ENCODE measurements around the gene GP1BB. TPM values are rescaled to one million over a fixed set of nuclear protein-coding genes. Genes with fewer than 3 reads are reported as not detected.

The GP1BB gene
- total and polyA plus RNA-seq, 2 of the 4 experiments (the other 2 are of a cell fraction), result 0.18 to 1.5 TPM

- no peak overlapping the region for H3K56ac ChIP-seq (ENCODE audit: extremely low read depth, insufficient read depth, low read length)
- no peak overlapping the region for H2BK120ac ChIP-seq (ENCODE audit: low read depth, low read length)
- DNase-seq (no peak), ATAC-seq (ENCODE audit: low read depth) (no peak)
- no peaks in the 10 kb centered on the region; the same call in 1 of the 2 replicates for H3K4me1 ChIP-seq (ENCODE audit: control insufficient read depth, insufficient read depth, low read length)
- ChIA-PET POLR2A (ENCODE audit: unreplicated experiment) (no interaction called here), CTCF (no interaction called here)
- in situ Hi-C loops (cut with MboI; ENCODE audit: low sequenced_read_pairs) (no loop called here), dilution Hi-C loops (cut with HindIII; ENCODE audit: low sequenced_read_pairs, unreplicated experiment) (no loop called here), intact Hi-C loops (cut with micrococcal nuclease) (no loop called here)
- no peak overlapping the region for H2AK9ac ChIP-seq (replicated peaks; ENCODE audit: low read depth, low read length, poor library complexity)
- H3K9me1 ChIP-seq (ENCODE audit: insufficient read depth, low read length), result no peaks in the 10 kb centered on the region
- H4K20me1 ChIP-seq (ENCODE audit: insufficient read depth, low read length), result no peaks in the 10 kb centered on the region
- H3K23ac ChIP-seq (ENCODE audit: low read depth, low read length), result no peak overlapping the region
- no peaks in the 10 kb centered on the region for H3K79me1 ChIP-seq (ENCODE audit: low read depth in 1 of 2, low read length in 2 of 2)
- H3K4ac ChIP-seq (ENCODE audit: low read depth, low read length), result no peak overlapping the region
- H2AK5ac ChIP-seq (ENCODE audit: low read depth, low read length), result no peak overlapping the region
- no peak overlapping the region for H2BK5ac ChIP-seq (ENCODE audit: low read depth, low read length, poor library complexity, severe bottlenecking)
- H3K36me3 ChIP-seq (ENCODE audit: control insufficient read depth, insufficient read depth, low read length), result no peaks in the 10 kb centered on the region
- H2AFZ ChIP-seq (replicated peaks; ENCODE audit: low read length, poor library complexity), result no peak overlapping the region
- no peak overlapping the region for H3K27ac ChIP-seq (ENCODE audit: insufficient read depth, low read length)
- TF ChIP-seq BHLHE40 (IDR thresholded peaks at IDR 0.05; ENCODE audit: low read depth, low read length) (no peak), MXI1 (IDR thresholded peaks at IDR 0.05; ENCODE audit: borderline replicate concordance, low read depth, low read length) (no peak), RFX5 (IDR thresholded peaks at IDR 0.05; ENCODE audit: low read depth, low read length) (no peak), NFE2L2 (IDR thresholded peaks at IDR 0.05; ENCODE audit: low read depth, low read length) (no peak)
- H3K4me2 ChIP-seq (ENCODE audit: low read depth, low read length), result no peak overlapping the region
- no peak overlapping the region for H4K5ac ChIP-seq (ENCODE audit: low read depth, low read length)
- no peak overlapping the region for H4K91ac ChIP-seq (ENCODE audit: insufficient read depth, low read depth, low read length)
- no TSS peak for BruUV-seq (replicated peaks)
- H3K9ac ChIP-seq (ENCODE audit: low read depth, low read length), result no peak overlapping the region
- H3K27me3 ChIP-seq (ENCODE audit: control insufficient read depth, insufficient read depth, low read length), result peaks cover 12% of the 10 kb centered on the region
- no peak overlapping the region for H2BK15ac ChIP-seq (ENCODE audit: low read depth, low read length)
- H3K4me3 ChIP-seq (ENCODE audit: insufficient read depth, low read depth, low read length), result no peak overlapping the region
- WGBS, 2 experiments (ENCODE audit: extremely low coverage in 2 of 2, insufficient read length in 1 of 2), result 90% methylated on average over 2 of the region's 16 CpGs; no CpG with 5 or more reads in 1 of the 2 experiments
- no peak overlapping the region for H2BK20ac ChIP-seq (ENCODE audit: low read depth, low read length)
- H4K8ac ChIP-seq (ENCODE audit: low read depth in 2 of 2, low read length in 2 of 2), result no peak overlapping the region
- no peak overlapping the region for H3K14ac ChIP-seq (replicated peaks; ENCODE audit: low read depth, low read length)
- H3K18ac ChIP-seq (ENCODE audit: low read depth, low read length), result no peak overlapping the region
- no peaks in the 10 kb centered on the region for H3K9me3 ChIP-seq (ENCODE audit: control insufficient read depth, insufficient read depth, low read length)
These were observed 43.0 kb upstream of the GP1BB start for GRCh38 chr22:19680287-19680881.

Data from IMR-90 (cell line).